ENCODE measurements around the gene CISD3. TPM values are rescaled to one million over a fixed set of nuclear protein-coding genes. Genes with fewer than 3 reads are reported as not detected.

CISD3 gene
- total RNA-seq, 2 experiments from 2014 or later, result 4.7 to 5.7 TPM

- H3K27me3 ChIP-seq (ENCODE audit: control insufficient read depth in 1 of 2, insufficient read depth in 2 of 2, low read length in 2 of 2), result no peaks in the 10 kb centered on the region
- no peaks in the 10 kb centered on the region for H3K27me3 Mint-ChIP-seq
- peaks cover 82% of the 10 kb centered on the region for H3K4me1 ChIP-seq (ENCODE audit: insufficient read depth, low read length)
- no peaks in the 10 kb centered on the region for H3K9me3 ChIP-seq (ENCODE audit: control insufficient read depth in 1 of 2, insufficient read depth in 1 of 2, low read length in 2 of 2)
- H3K36me3 ChIP-seq (ENCODE audit: insufficient read depth, low read length), result peaks cover 23% of the 10 kb centered on the region
- TF ChIP-seq, protein P1, sequence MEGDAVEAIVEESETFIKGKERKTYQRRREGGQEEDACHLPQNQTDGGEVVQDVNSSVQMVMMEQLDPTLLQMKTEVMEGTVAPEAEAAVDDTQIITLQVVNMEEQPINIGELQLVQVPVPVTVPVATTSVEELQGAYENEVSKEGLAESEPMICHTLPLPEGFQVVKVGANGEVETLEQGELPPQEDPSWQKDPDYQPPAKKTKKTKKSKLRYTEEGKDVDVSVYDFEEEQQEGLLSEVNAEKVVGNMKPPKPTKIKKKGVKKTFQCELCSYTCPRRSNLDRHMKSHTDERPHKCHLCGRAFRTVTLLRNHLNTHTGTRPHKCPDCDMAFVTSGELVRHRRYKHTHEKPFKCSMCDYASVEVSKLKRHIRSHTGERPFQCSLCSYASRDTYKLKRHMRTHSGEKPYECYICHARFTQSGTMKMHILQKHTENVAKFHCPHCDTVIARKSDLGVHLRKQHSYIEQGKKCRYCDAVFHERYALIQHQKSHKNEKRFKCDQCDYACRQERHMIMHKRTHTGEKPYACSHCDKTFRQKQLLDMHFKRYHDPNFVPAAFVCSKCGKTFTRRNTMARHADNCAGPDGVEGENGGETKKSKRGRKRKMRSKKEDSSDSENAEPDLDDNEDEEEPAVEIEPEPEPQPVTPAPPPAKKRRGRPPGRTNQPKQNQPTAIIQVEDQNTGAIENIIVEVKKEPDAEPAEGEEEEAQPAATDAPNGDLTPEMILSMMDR (IDR thresholded peaks at IDR 0.05), result no peak
- peak; percentile 71 for ATAC-seq (ENCODE audit: poor library complexity)
- CTCF ChIA-PET, result interaction anchor here (0.7 to 2.0 kb wide), 6 partner anchors 9 to 51 kb away, joined by 3 to 7 read pairs (median 4); partner anchors contain the start of gene MLLT6
- H3K27ac ChIP-seq (ENCODE audit: low read depth in 1 of 2, low read length in 2 of 2), result peak overlapping the region; percentile 60 to 80
- POLR2A ChIA-PET, result interaction anchor here (0.7 to 3.6 kb wide), 13 partner anchors 9 to 239 kb away, joined by 3 to 180 read pairs (median 8); partner anchors contain the start of genes EPOP, FBXO47, MLLT6 and PSMB3
- H3K9me3 Mint-ChIP-seq, result no peaks in the 10 kb centered on the region
- peak overlapping the region; percentile 26 for H3K4me3 ChIP-seq (ENCODE audit: low read length)
- H3K36me3 Mint-ChIP-seq (ENCODE audit: low read depth), result peaks cover 29% of the 10 kb centered on the region
- peak overlapping the region; percentile 89 for H3K27ac Mint-ChIP-seq
- H3K4me3 Mint-ChIP-seq, result peak overlapping the region; percentile 87
- intact Hi-C loops (cut with DNase I, micrococcal nuclease), result loop anchor here (1.0 to 2.0 kb wide), 3 partner anchors 22 to 27 kb away; partner anchors contain the start of gene PSMB3 (in 1 of the 2)
- peaks cover 72% of the 10 kb centered on the region for H3K4me1 Mint-ChIP-seq (ENCODE audit: low read depth)
- DNase-seq, result peak in 13 of 14 experiments; percentile 48 to 94 (median 67)
Observed at GRCh38 chr17:38728290-38728831, 1.8 kb upstream of the CISD3 start.

DNA sequence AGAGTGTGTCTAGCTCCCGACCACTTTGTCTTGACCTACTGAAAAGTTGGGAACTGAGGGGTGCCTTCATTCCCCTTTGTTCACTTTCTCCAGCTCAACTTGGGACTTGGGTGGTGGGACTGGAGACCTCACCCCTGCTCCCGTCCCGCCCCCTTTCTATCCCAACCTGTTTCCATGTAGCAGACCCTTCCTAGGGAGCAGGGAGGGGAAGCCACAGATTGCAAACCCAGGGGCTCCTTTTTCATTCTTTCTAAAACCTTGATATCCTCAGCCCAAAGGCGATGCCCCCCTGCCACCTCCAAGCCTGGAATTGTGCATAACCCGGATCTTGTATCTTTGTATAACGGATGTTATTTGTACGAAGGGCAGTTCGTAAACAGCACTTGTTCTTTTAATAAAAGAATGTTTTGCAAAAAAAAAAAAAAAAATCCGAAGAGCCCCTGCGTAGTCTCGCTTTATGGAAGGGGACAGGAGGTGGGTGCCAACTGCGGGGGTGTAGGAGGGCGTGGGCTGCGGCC is 714 bp upstream of the CISD3 start:
- intact Hi-C loops (cut with DNase I, micrococcal nuclease), result loop anchor here in 1 of 2 experiments (2.0 kb wide), 1 partner anchor 23 kb away; the partner anchor contains the start of gene PSMB3
- H3K9me3 Mint-ChIP-seq, result no peaks in the 10 kb centered on the region
- H3K9me3 ChIP-seq (ENCODE audit: control insufficient read depth in 1 of 2, insufficient read depth in 1 of 2, low read length in 2 of 2), result no peaks in the 10 kb centered on the region

More for the DNA sequence above, 714 bp upstream of the CISD3 start:
- Histone ChIP-seq H3K36me3 (ENCODE audit: insufficient read depth, low read length) (peaks cover 21% of the 10 kb centered on the region), H3K4me3 (ENCODE audit: low read length) (peak overlapping the region; percentile 51), H3K4me1 (ENCODE audit: insufficient read depth, low read length) (peaks cover 89% of the 10 kb centered on the region), H3K27ac (ENCODE audit: low read depth in 1 of 2, low read length in 2 of 2) (peak overlapping the region; percentile 60 to 80), H3K27me3 (ENCODE audit: control insufficient read depth in 1 of 2, insufficient read depth in 2 of 2, low read length in 2 of 2) (no peaks in the 10 kb centered on the region)
- Mint-ChIP-seq H3K4me3 (peak overlapping the region; percentile 87), H3K4me1 (ENCODE audit: low read depth) (peaks cover 83% of the 10 kb centered on the region), H3K27ac (peak overlapping the region; percentile 89), H3K27me3 (no peaks in the 10 kb centered on the region), H3K36me3 (ENCODE audit: low read depth) (peaks cover 21% of the 10 kb centered on the region)
- no peak for ATAC-seq (ENCODE audit: poor library complexity)
- POLR2A ChIA-PET, result interaction anchor here (0.7 to 3.6 kb wide), 7 partner anchors 12 to 238 kb away, joined by 3 to 180 read pairs (median 19); partner anchors contain the start of genes EPOP, FBXO47, MLLT6 and PSMB3
- DNase-seq, result peak in 1 of 14 experiments; percentile 27
- CTCF ChIA-PET, result interaction anchor here (1.2 to 2.0 kb wide), 5 partner anchors 10 to 53 kb away, joined by 3 to 7 read pairs (median 5); partner anchors contain the start of gene MLLT6
- TF ChIP-seq, protein P1 (IDR thresholded peaks at IDR 0.05), result no peak

Data from CD4-positive, alpha-beta T cell (primary cell).